ENCODE results near the gene PELI1. TPM values are rescaled to one million over a fixed set of nuclear protein-coding genes. Genes with fewer than 3 reads are reported as not detected.

PELI1 gene
- total RNA-seq, 1 donor from 2014 or later = 50.7 TPM

DNA sequence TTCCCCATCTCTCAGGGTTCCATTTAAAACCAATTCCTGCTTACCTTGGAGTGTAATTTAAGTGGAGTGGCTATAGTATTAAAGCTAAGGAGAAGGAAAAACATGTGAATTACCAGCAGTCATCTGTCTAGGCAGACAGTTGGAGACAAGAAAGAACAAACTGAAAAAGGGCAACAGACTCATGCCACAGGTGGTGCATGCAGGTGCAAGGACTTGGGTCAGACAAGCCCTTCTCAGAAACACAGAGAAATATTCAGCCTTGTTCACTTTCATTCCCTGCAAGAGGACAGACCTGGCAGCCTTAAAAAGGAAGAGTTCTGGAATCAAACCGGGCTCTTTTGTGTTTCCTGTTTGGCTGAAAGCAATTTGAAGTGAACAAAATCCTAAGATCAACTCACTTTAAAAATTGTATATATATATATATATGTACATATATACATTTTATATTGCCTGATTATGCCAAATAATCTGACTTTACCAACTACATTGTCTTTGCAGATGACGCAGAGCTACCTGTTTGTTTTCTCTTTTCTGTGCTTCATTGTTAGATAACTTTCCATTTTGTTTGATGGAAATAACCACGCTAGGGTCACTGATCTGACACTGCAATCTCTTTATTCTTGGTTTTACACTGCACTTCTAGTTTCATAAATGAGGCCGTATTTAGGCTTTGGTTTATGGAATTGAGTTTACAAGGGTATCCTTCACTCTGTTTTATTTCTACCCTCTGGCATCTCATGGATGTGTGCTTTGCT lies 89.9 kb downstream of the PELI1 start:
- DNase-seq (ENCODE audit: low spot score) (no peak), ATAC-seq (no peak)
- intact Hi-C loops (cut with DNase I) = loop anchor here (5.0 kb wide), 1 partner anchor 273 kb away; no protein-coding TSS in a partner anchor

DNA sequence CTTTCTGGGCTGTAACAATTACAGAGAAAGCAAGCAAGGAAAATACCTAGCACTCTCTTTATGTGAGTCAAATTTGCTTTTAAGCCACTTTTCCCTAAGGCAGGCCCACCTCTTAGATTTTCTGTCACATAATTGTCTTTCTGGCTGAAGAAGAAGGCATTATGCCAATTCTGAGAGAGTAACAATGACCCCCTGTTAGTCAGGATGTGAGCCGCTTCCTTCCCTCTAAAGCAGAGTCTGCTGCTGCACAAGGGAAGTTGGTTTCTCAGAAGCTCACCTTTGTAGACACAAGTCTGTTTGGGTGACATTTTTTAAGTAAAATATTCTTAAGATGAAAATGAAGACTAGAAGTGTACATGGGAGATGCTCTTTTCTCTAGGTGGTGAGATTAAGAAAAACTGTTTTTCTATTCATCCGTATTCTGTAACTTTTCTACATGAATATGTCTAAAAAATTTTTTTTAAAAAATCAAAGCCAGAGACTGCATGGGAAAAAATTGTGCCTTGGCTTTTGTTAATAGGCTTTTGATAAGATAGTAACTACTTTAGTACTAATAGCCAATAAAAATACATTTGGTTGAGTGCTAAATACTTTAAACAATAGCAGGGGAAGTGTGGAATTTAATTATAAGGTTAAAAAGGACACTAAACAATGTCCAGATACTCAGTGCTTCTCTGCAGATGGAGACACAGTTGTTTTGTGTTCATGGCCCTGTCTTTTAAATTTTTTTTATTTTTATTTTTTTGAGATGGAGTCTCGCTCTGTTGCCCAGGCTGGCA lies 91.6 kb downstream of the PELI1 start:
- no peak for DNase-seq (ENCODE audit: low spot score)
- intact Hi-C loops (cut with DNase I) = loop anchor here (5.0 kb wide), 1 partner anchor 275 kb away; no protein-coding TSS in a partner anchor
- ATAC-seq = peak; percentile 22

DNA sequence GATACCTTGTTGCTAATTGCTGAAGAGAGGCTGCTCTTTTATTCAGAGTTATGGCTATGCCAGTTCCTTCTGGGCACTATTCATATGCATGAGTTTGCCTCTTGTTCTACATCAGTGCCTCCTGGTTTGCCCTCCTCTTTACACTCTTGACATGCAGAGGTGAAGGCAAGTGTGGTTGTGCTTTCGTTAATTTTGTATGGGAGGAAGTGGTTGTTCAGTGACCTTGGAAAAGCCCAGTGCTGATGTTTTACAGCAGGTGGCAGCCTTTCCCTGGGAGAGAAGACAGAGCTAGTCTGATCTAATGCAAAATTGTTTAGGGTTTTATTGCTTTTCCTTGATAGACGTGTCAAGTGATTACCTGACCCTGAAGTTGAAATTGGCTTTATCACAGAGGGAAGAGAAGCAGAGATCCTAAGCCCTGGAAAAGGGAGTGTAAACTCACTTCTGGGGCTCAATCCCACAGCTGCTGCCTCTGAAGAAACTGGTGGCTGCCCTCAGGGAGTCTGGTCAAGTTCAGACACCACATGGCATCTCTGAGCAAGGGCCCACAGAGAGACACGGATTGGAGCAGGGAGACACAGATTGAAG lies 94.5 kb downstream of the PELI1 start:
- intact Hi-C loops (cut with DNase I) = loop anchor here (5.0 to 10.0 kb wide), 2 partner anchors 278 to 435 kb away; no protein-coding TSS in a partner anchor
- ATAC-seq (peak; percentile 93), DNase-seq (ENCODE audit: low spot score) (peak; percentile 72)

GRCh38 chr2:64045938-64046337 lies 98.3 kb downstream of the PELI1 start:
- DNase-seq (ENCODE audit: low spot score) (no peak), ATAC-seq (no peak)
- intact Hi-C loops (cut with DNase I) = loop anchor here (10.0 kb wide), 1 partner anchor 439 kb away; no protein-coding TSS in a partner anchor

Other genes with a start within 250 kb of the PELI1 start
- gene VPS54, start 125.0 kb downstream of the PELI1 start, total RNA-seq = 27.9 TPM

Data from sciatic nerve (tissue), 2 donors.